PC-3 (cell line): ENCODE results near the gene RTF2. TPM values are rescaled to one million over a fixed set of nuclear protein-coding genes. Genes with fewer than 3 reads are reported as not detected.

ENCODE experiments used
- ATAC-seq: fragments of 200-7000 bp; cut with Tn5 transposase; 2 replicates; pipeline ENCODE4 v1.9.1; 2020; ENCODE audit warnings: mild to moderate bottlenecking, moderate library complexity
- BruUV-seq: library from RNA; stranded (reverse); fragments of 400-500 nt; replicated peaks from 2 replicates; lab custom pipeline; 2021; lab: Mats Ljungman, UMichigan
- CTCF ChIA-PET: fragments of 300-600 bp; sonication (Branson Sonifier 250); formaldehyde crosslinking; loops from one replicate; lab custom pipeline; 2022; ENCODE audit warnings: antibody characterized with exemption; lab: Charles Lee
- POLR2A ChIA-PET: fragments of 300-600 bp; sonication (Branson Sonifier 250); formaldehyde crosslinking; loops from one replicate; lab custom pipeline; 2022; ENCODE audit warnings: antibody characterized with exemption; ENCODE audit not compliant: unreplicated experiment; lab: Charles Lee
- DNase-seq: peaks from one replicate; pipeline ENCODE4 v3.0.0-alpha.2; 2015
- H2AFZ ChIP-seq: fragments of 300-600 bp; sonication (generic); 2 replicates; pipeline ENCODE4 v1.6.0; 2016; ENCODE audit warnings: antibody characterized with exemption, low read length
- H3F3A ChIP-seq: fragments of 300-600 bp; sonication (generic); one replicate; pipeline ENCODE4 v1.6.0; 2017; ENCODE audit warnings: antibody characterized with exemption, low read length, control low read depth, mild to moderate bottlenecking; ENCODE audit not compliant: unreplicated experiment
- H3K27ac ChIP-seq: fragments of 300-600 bp; sonication (generic); 2 replicates; pipeline ENCODE4 v1.5.1; 2016; ENCODE audit warnings: mild to moderate bottlenecking, low read length
- H3K27me3 ChIP-seq: fragments of 300-600 bp; sonication (generic); 2 replicates; pipeline ENCODE4 v1.6.1; 2016; ENCODE audit warnings: low read length, mixed read lengths
- H3K36me3 ChIP-seq: fragments of 300-600 bp; sonication (generic); 2 replicates; pipeline ENCODE4 v1.6.1; 2016; ENCODE audit warnings: low read depth, mixed run types, low read length, mixed read lengths
- H3K4me1 ChIP-seq: fragments of 300-600 bp; sonication (generic); 2 replicates; pipeline ENCODE4 v1.5.1; 2016; ENCODE audit warnings: low read length; ENCODE audit not compliant: insufficient read depth
- H3K4me2 ChIP-seq: fragments of 300-600 bp; sonication (generic); 2 replicates; pipeline ENCODE4 v1.6.0; 2016; ENCODE audit warnings: low read length
- H3K4me3 ChIP-seq: fragments of 300-600 bp; sonication (generic); 2 replicates; pipeline ENCODE4 v1.5.1; 2016; ENCODE audit warnings: mild to moderate bottlenecking, low read length, mixed read lengths
- H3K79me2 ChIP-seq: fragments of 300-600 bp; sonication (generic); 2 replicates; pipeline ENCODE4 v1.6.1; 2017; ENCODE audit warnings: low read length, mixed read lengths
- H3K9ac ChIP-seq: fragments of 300-600 bp; sonication (generic); 2 replicates; pipeline ENCODE4 v1.6.0; 2016; ENCODE audit warnings: mild to moderate bottlenecking, low read length
- H3K9me2 ChIP-seq: fragments of 300-600 bp; sonication (generic); replicated peaks from 2 replicates; pipeline ENCODE4 v1.6.1; 2016; ENCODE audit warnings: mixed run types, low read length, mixed read lengths
- H3K9me3 ChIP-seq: fragments of 300-600 bp; sonication (generic); 2 replicates; pipeline ENCODE4 v1.6.1; 2016; ENCODE audit warnings: low read length, mixed read lengths
- H4K20me1 ChIP-seq: fragments of 300-600 bp; sonication (generic); 2 replicates; pipeline ENCODE4 v1.6.1; 2016; ENCODE audit warnings: low read length, mixed read lengths
- CTCF ChIP-seq: fragments of 300-600 bp; sonication (generic); conservative IDR thresholded peaks from 2 replicates; pipeline ENCODE4 v1.5.1; 2017; ENCODE audit warnings: antibody characterized with exemption, low read depth, mild to moderate bottlenecking, low read length
- EZH2 ChIP-seq: fragments of 300-600 bp; sonication (generic); IDR thresholded peaks from one replicate; pipeline ENCODE4 v1.6.1; 2017; ENCODE audit warnings: antibody characterized with exemption, mild to moderate bottlenecking, low read length; ENCODE audit not compliant: unreplicated experiment
- EZH2phosphoT487 ChIP-seq: fragments of 300-600 bp; sonication (generic); IDR thresholded peaks from 2 replicates; pipeline ENCODE4 v1.6.1; 2018; ENCODE audit warnings: mild to moderate bottlenecking, antibody characterized with exemption, low read length, borderline replicate concordance
- intact Hi-C: fragments of 100-400 bp; cut with micrococcal nuclease; formaldehyde crosslinking; loops from 2 replicates; pipeline ENCODE4 v1.9.0; 2023
- total RNA-seq: library from RNA; depleted of rRNA; stranded (reverse); fragments of >200 nt; gene quantifications from 2 replicates; pipeline ENCODE4 v1.2.3, GENCODE V29; 2014

Gene RTF2
- total RNA-seq, 1 experiment from 2014 or later = 122 TPM

- H3K9me2 ChIP-seq = no peaks in the 10 kb centered on the region
- no peak for TF ChIP-seq EZH2
- TF ChIP-seq CTCF = no peak
- TF ChIP-seq EZH2phosphoT487 = no peak
- no peaks in the 10 kb centered on the region for H3K79me2 ChIP-seq
- H3K4me2 ChIP-seq = no peak overlapping the region
- ChIA-PET POLR2A (no interaction called here), CTCF (no interaction called here)
- BruUV-seq = TSS peak; percentile 52
- no peak overlapping the region for H2AFZ ChIP-seq
- H3K4me1 ChIP-seq = no peaks in the 10 kb centered on the region
- no peaks in the 10 kb centered on the region for H3K27me3 ChIP-seq
- no peak overlapping the region for H3K9ac ChIP-seq
- no peak overlapping the region for H3K4me3 ChIP-seq
- H4K20me1 ChIP-seq = no peaks in the 10 kb centered on the region
- DNase-seq = no peak
- ATAC-seq = no peak
- peaks cover 13% of the 10 kb centered on the region for H3K9me3 ChIP-seq
- intact Hi-C loops = no loop called here
- no peak overlapping the region for H3K27ac ChIP-seq
- H3F3A ChIP-seq = no peaks in the 10 kb centered on the region
- H3K36me3 ChIP-seq = peaks cover 63% of the 10 kb centered on the region
Measured at GRCh38 chr20:56518126-56518525, 49.7 kb downstream of the RTF2 start.

DNA sequence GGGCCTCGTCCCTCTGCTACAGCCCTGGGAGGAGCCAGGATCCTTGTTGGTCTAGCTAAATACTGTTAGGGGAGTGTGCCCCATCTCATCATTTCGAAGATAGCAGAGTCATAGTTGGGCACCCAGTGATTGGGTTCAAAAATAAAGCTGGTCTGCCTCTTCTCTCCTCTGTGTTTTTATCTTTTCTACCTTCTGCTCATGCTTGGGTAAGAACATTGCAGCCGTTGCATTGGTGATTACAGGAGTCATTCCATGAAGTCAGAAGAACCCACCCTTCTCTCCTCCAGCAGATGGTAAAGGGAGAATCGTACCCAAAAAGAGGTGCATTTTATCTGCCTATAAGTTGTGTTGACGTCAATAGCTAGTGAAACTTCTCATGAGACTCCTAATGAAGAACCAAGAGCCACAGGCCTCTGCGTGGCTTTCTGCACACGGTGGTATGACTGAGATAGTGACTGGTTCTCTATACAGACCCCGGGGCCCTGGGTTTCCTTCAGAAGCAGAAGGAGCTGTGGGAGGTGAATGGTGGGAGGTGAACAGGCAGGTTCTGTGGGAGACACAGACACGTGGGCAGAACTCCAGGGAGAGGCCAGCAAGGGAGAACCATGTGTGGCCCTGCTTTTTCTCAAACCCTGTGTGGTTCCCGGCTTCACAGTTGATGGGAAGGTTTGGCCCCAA lies 50.4 kb downstream of the RTF2 start:
- CTCF ChIA-PET = no interaction called here
- no peak overlapping the region for H3K9ac ChIP-seq
- TF ChIP-seq CTCF (no peak), EZH2 (no peak), EZH2phosphoT487 (no peak)
- ATAC-seq (no peak), DNase-seq (no peak)
- no peaks in the 10 kb centered on the region for H3K27me3 ChIP-seq
- H3K36me3 ChIP-seq = peaks cover 57% of the 10 kb centered on the region
- no peaks in the 10 kb centered on the region for H3F3A ChIP-seq
- no peak overlapping the region for H2AFZ ChIP-seq
- no peaks in the 10 kb centered on the region for H3K4me1 ChIP-seq
- no peaks in the 10 kb centered on the region for H4K20me1 ChIP-seq
- no peak overlapping the region for H3K4me3 ChIP-seq
- intact Hi-C loops = no loop called here
- POLR2A ChIA-PET = no interaction called here
- no peak overlapping the region for H3K27ac ChIP-seq
- BruUV-seq = no TSS peak
- peaks cover 13% of the 10 kb centered on the region for H3K9me3 ChIP-seq
- no peaks in the 10 kb centered on the region for H3K9me2 ChIP-seq
- no peak overlapping the region for H3K4me2 ChIP-seq
- H3K79me2 ChIP-seq = no peaks in the 10 kb centered on the region

DNA sequence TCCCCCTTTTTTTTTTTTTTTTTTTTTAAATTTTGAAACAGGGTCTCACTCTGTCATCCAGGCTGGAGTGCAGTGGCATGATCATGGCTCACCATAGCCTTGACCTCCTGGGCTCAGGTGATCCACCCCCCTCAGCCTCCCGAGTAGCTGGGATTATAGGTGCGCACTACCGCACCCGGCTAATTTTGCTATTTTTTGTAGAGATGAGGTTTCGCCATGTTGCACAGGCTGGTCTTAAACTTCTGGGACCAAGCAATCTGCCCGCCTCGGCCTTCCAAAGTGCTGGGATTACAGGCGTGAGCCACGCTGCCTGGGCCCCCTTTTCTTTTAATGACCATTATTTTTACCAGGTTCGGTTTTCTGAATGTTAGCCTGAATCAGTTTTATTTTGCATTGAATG lies 51.1 kb downstream of the RTF2 start:
- peaks cover 55% of the 10 kb centered on the region for H3K36me3 ChIP-seq
- intact Hi-C loops = no loop called here
- POLR2A ChIA-PET = no interaction called here

More for the DNA sequence above, 51.1 kb downstream of the RTF2 start:
- no peak for TF ChIP-seq CTCF
- TF ChIP-seq EZH2phosphoT487 = no peak
- no peak for TF ChIP-seq EZH2
- Histone ChIP-seq H3K4me3 (no peak overlapping the region), H3K4me1 (no peaks in the 10 kb centered on the region), H3K9me3 (peaks cover 13% of the 10 kb centered on the region), H3K4me2 (no peak overlapping the region), H3K27me3 (no peaks in the 10 kb centered on the region), H4K20me1 (no peaks in the 10 kb centered on the region), H3K9ac (no peak overlapping the region), H3K79me2 (no peaks in the 10 kb centered on the region), H3K27ac (no peak overlapping the region), H3K9me2 (no peaks in the 10 kb centered on the region), H2AFZ (no peak overlapping the region), H3F3A (no peaks in the 10 kb centered on the region)
- DNase-seq (no peak), ATAC-seq (no peak)
- no TSS peak for BruUV-seq
- CTCF ChIA-PET = no interaction called here
